GM19025 (cell line): ENCODE measurements around the gene PLXNA4.
"Not testable (repeated sequence)": the region's sequence is repeated elsewhere in the genome, so short reads cannot be mapped to it uniquely, and the experiment has no call there.

Experiments used
- ATAC-seq: cut with Tn5 transposase; IDR thresholded peaks from one replicate; pipeline ENCODE4 v1.9.1; 2021; ENCODE audit warnings: mild to moderate bottlenecking, low read depth, moderate library complexity; ENCODE audit not compliant: unreplicated experiment

The PLXNA4 gene

DNA sequence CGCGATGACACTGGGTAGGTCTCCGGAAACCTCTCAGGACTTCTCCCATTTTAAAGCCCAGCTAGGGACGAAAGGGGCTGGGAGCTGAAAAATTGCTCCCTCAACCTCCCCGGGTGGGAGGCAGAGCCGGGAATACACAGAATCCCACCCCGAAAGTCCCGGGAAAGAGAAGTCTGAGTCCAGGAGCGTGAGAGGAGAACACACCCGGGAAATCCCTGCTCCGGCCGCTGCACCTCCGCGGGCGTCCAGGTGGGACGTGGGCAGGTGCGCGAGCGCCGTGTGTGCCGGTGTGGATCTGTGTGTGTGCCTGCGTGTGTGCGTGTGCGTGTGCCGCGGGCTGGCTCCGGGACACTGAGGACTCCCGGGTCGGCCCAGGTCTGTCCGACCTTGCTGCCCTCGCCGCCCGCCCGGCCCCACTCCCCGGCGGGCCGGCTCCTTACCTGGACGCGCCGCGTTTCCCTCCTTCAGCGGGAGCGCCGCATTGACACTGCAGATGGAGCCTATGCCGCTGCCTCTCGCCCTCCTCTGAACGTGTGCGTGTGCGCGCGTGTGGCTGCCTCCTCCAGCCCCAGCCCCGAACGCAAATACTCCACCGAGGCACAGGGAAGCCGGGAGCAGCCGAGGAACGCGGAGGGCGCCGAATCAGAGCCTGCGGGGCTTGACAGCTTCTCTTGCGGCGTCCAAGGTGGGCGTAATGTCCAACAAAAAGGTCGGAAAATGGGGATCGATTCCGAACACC is at the start of gene PLXNA4:
Gene PLXNA4, minus strand, starts transcription at position 489 of the 739 bp plus-strand sequence. CDS start 67,777 bp downstream, outside the sequence.
- ATAC-seq = no peak

DNA sequence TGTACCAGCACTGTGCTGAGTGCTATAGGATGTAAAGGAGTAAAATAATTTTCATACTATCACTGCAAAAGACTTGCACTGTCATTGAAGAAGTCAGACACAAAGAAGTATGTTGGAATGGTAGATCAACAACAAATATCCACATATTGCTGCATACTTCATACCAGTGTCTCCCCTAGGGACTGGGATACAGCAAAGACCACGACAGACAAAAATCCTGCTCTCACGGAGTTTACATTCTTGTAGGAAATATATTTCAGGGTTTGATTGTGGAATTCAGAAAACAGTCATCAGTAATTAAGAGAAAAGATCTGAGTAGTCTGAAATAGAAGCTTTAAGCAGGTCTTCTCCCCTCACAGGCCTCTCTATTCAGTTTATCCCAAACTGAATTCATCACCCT is 49.4 kb upstream of the PLXNA4 start:
- no peak for ATAC-seq

- no peak for ATAC-seq
Observed at GRCh38 chr7:132622081-132622480, 45.8 kb upstream of the PLXNA4 start.

DNA sequence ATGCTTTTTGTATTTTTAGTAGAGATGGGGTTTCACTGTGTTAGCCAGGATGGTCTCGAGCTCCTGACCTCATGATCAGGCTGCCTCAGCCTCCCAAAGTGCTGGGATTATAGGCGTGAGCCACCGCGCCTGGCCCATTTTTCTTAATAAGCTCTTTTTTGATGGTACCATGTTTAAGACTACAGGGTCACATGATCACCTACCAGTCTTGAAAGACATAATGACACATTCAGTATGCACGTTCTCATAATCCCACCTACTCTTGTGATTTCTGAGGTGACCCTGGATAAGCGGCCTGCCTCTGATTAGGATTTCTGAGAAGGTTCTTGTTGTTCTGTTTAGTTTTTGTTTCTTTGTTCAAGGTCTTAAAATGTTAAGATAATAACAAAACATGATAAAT is 43.7 kb upstream of the PLXNA4 start:
- ATAC-seq = no peak

DNA sequence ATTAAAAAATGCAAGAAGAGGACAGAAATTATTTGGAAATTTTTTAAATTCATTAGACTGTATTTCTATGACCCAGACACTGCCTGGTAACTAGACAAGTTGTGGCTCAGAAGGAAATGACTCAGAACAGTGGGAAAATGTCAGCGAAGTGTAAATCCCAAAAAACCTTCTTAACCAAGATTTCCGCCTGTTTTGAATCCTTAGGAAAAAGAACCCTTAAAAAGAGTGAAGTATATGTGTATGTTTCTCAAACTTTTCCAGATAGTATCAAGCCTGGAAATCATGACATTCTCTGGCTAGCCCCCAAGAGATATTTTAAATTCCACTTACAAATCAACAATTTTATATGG is 42.7 kb upstream of the PLXNA4 start:
- ATAC-seq = no peak

GRCh38 chr7:132618271-132618955 is 42.1 kb upstream of the PLXNA4 start:
- no peak for ATAC-seq

GRCh38 chr7:132614428-132615318 is 38.4 kb upstream of the PLXNA4 start:
- no peak for ATAC-seq

DNA sequence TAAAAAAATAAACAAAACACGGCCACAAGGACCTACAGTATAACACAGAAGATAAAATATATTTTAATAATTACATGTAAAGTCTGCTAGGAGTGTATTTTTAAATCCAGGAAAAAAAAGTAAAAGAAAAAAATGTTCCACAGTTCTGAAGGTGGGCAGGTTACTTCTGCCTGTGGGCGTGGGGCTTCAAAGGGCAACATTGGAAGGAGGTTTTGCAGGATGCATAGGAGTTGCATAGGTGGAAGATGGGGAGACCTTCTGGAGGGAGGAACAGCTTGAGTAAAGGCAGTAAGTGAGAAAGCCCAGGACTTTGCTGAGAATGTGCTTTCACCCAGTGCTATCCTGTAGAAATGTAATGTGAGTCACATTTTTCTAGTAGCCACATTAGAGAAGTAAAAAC is 37.5 kb upstream of the PLXNA4 start:
- ATAC-seq = no peak

DNA sequence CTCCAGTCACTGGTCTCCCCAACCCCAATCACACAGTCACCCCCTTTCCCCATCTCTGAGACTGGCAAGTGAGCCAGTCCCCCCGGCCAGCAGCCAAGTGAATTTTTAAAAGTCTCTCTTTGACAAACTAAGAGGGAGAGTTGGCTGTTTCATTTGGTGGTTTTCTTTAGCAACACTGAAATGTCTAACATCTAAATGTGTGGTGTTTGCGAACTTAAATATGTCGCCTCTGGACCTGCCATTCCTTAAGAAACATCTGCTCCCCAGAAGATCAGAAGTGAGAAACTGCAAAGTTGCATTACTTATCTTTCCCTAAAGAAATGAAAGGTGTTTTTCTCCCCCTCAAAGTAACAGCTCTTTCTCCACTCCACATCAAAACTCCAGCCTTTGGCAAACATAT is 34.7 kb upstream of the PLXNA4 start:
- no peak for ATAC-seq

- no peak for ATAC-seq
Observed at GRCh38 chr7:132609906-132610520, 33.7 kb upstream of the PLXNA4 start.

DNA sequence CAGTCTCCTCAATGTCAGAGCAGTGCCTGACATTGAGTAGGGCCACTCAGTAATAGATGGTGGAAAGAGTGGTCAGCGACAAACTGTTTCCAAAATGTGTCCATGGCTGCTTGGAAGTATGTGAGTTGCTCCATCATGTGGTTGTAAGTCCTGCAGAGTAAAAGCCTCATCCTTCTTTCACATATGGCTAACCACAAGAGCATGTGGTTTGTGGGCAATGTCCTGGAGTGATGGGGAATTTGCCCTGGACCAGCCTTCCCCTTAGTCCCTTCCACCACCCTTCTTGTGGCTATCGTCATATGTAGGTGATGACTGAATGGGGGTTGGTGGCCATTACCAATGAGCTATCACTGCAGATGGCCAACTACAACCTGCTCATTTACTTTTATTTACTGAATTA is 33.0 kb upstream of the PLXNA4 start:
- ATAC-seq = no peak

DNA sequence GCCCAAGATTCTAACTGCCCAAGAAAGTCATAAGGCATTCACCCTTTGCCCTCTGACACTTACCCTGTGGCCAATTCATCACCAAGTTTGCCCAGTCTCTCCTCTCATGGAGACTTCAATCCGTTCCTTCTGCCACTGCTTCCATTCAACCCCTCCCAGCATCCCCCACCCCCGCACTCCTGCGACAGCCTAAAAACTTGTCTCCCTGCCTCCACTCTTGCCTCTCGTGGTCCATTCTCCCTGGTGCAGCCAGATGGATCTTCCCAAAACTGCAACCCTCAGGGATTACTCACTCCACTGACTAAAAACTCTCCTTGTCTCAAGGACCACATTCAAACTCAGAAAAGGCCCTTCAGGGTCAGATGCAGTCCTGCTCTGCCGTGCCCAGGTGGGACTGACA is 32.3 kb upstream of the PLXNA4 start:
- ATAC-seq = no peak

GRCh38 chr7:132607656-132608055 is 31.4 kb upstream of the PLXNA4 start:
- no peak for ATAC-seq

DNA sequence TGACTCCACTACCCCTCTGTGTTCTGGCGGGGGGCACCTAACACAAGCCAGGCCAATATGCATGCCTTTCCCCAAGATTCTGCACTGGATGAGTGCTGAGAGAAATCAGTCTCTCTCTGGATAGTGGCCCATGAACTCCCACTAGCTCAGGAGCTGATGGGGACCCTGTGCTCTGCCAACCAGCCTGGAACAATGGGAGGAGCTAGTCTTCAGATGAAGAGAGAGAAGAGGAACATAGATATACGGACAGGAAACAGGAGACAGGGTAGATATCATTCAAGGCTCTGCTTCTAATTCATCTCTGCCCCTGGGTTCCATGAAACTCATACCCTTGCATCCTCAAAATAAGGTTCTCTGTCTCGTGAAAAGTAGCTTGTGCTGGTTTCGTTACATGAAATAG is 27.9 kb upstream of the PLXNA4 start:
- no peak for ATAC-seq

DNA sequence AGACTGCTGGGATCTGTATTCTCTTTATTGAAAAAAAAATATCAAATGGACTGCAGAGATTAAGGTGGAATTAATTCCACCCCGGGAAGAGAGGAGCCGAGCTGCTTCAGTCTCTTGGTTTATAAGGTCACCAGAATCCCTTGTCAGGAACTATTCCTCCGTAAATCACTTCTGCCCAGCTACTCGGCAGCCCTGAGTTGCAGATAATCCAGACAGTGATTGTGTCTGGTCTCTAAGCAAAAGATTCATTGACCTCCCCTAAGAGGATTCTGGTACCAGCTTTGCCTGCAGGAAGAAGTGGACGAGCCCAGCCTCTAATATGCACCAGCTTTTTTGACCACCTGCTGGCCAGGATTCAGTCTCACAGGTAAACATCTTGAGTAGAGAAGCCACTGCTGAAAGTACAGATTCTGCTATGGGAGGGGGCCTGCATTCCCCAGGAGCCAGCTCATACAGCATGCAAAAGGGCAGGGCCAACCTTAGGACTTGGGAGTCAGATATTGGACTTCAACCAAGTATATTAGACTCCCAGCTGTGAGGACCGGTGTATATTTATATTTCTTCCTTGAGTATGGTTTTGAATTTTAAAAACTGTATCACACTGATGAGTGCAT is 27.1 kb upstream of the PLXNA4 start:
- no peak for ATAC-seq

DNA sequence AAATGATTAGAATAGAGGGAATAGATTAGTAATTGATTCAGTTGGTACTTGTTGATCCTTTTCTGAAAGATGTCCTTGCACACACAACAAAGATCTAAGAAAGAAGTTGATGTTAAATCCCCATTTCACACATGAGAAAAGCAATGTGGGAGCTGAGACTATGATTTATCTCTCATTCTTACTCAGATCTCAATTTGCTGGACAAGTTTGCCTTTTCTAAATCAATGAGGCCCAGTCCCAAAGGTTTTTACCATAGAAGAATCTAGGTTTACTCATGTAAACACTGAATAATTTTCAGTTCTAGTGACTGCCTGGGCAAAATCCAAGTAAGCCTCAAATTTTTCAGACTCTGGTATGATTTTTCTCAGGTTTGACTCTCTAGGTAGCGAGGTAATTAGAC is 25.5 kb upstream of the PLXNA4 start:
- no peak for ATAC-seq

GRCh38 chr7:132596588-132596987 is 20.3 kb upstream of the PLXNA4 start:
- ATAC-seq = no peak

DNA sequence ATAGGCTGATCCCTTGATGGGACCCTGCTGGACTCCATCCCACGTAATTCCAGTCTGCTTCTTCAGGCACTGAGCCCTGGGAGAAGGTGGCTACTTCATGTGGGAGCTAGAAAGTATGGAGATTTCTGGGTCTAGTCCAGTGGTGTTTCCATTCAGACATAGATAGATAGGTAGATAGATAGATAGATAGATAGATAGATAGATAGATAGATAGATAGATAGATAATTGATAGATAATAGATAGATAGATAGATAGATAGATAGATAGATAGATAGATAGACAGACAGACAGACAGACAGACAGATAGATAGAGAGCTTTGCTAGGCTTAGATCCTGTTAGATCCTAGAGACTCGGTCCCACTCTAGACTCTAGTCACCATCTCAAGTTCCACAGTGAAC is 18.5 kb upstream of the PLXNA4 start:
- ATAC-seq = not testable (repeated sequence)

GRCh38 chr7:132592936-132593335 is 16.7 kb upstream of the PLXNA4 start:
- ATAC-seq = no peak

GRCh38 chr7:132592231-132592920 is 16.1 kb upstream of the PLXNA4 start:
- no peak for ATAC-seq
